Mucosa of descending colon (tissue), 3 donors: Measurements from ENCODE around the gene ACOXL. TPM values are rescaled to one million over a fixed set of nuclear protein-coding genes. Genes with fewer than 3 reads are reported as not detected.

Source experiments
- ATAC-seq: fragments of 200-7000 bp; cut with Tn5 transposase; one replicate; pipeline ENCODE4 v1.9.1; 2020; ENCODE audit warnings: mild to moderate bottlenecking, moderate library complexity
- DNase-seq, 3 donors: peaks; one replicate each; pipeline ENCODE4 v3.0.0-alpha.2; 2020
- H3K36me3 ChIP-seq: fragments of 200-600 bp; one replicate; pipeline ENCODE4 v1.8.0; 2021; ENCODE audit warnings: low read depth, mild to moderate bottlenecking
- H3K4me1 ChIP-seq: fragments of 200-600 bp; one replicate; pipeline ENCODE4 v1.8.0; 2021; ENCODE audit warnings: low read depth, mild to moderate bottlenecking
- H3K4me3 ChIP-seq: fragments of 200-600 bp; one replicate; pipeline ENCODE4 v1.8.0; 2021; ENCODE audit warnings: mild to moderate bottlenecking
- H3K9me3 ChIP-seq: fragments of 200-600 bp; one replicate; pipeline ENCODE4 v1.8.0; 2021; ENCODE audit warnings: mild to moderate bottlenecking
- CTCF ChIP-seq: fragments of 200-600 bp; IDR thresholded peaks from one replicate; pipeline ENCODE4 v1.8.0; 2022; ENCODE audit warnings: antibody characterized with exemption, mild to moderate bottlenecking
- intact Hi-C, 2 donors: fragments of 100-400 bp; cut with DNase I in 1 of 2; cut with micrococcal nuclease in 1 of 2; formaldehyde crosslinking; loops; one replicate each; pipeline versions ENCODE4 v1.11.0 to v1.11.1; 2022; cut with DNase I, micrococcal nuclease
- total RNA-seq, 3 donors: library from RNA; stranded (reverse); fragmentation: NEBNext Ultra II Directional in 2 of 3; extraction: Animal tissue kit (Norgen Biotek cat#: 25700) in 2 of 3; gene quantifications; one replicate each; pipeline versions ENCODE4 v1.2.1 to v1.2.4, GENCODE V29; 2021 to 2023
- donor health status: DM: no; HTN: no; CAD: no; lungs with moderate emphysema.
- donor health status: DM: no; HTN: no; CAD: no.
- donor health status: DM: no; HTN: yes; CAD: no.

The ACOXL gene
- total RNA-seq, 3 donors from 2014 or later: 0.51 to 1.2 (median 0.87) TPM

DNA sequence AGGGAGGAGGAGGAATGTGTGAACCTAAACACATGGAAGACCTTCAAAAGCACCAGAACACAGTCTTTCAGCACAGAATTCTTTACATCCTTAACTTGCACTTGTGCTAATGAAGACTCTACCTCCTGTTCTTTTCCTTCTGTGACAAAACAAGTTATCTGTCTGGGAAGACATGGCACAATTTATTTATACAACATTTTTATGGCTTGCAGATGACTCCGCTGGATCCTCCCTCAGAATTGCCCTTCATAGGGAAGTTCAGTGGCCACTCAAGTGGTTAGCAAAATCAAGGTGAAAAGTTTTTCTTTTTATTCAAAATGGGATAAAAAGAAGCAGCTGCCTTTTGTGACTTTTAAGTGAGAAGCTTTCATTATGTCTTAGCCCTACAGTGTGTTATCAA lies 409.7 kb downstream of the ACOXL start:
- peak; percentile 68 for ATAC-seq
- no peak for TF ChIP-seq CTCF
- no peaks in the 10 kb centered on the region for H3K36me3 ChIP-seq
- DNase-seq: peak in 1 of 3 donors; percentile 28
- intact Hi-C loops: no loop called here
- no peak overlapping the region for H3K4me3 ChIP-seq
- no peaks in the 10 kb centered on the region for H3K4me1 ChIP-seq
- no peaks in the 10 kb centered on the region for H3K9me3 ChIP-seq

DNA sequence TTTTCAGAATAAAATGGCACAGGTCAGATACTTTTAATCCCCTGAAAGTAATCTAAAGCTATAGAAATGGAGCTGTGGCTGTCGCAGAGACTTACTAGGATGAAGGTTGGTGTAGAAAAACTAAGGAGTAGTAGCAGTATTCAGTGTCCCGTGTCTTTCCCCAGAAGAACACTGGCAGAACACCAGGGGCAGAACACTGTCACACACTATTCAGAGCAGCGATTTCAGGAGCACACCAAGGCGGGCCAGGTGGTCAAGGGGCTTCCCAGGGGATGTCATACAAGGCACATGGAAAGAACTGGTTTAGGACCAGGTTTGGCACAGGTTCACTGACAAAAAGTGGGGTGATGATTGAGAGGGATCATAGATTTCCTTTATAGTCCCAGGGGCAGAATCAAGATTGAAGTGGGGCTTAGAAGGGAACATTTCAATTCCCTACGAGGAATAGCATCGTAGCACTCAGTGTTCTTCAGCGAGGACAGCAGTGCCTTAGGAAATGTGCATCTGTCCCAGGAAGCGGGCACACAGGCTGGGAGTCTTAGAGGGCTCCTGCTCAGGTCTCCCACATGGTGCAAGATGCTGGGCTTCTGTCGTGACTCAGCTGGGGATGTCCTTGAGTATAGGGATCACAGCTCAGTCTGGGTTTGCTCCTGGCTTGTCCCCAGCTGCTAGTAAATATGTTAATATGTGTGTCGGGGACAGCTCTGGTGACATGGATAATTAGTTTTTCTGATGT lies 410.9 kb downstream of the ACOXL start:
- Histone ChIP-seq H3K9me3 (no peaks in the 10 kb centered on the region), H3K4me1 (no peaks in the 10 kb centered on the region), H3K4me3 (no peak overlapping the region), H3K36me3 (no peaks in the 10 kb centered on the region)
- intact Hi-C loops: no loop called here
- ATAC-seq: no peak
- DNase-seq: no peak
- no peak for TF ChIP-seq CTCF

DNA sequence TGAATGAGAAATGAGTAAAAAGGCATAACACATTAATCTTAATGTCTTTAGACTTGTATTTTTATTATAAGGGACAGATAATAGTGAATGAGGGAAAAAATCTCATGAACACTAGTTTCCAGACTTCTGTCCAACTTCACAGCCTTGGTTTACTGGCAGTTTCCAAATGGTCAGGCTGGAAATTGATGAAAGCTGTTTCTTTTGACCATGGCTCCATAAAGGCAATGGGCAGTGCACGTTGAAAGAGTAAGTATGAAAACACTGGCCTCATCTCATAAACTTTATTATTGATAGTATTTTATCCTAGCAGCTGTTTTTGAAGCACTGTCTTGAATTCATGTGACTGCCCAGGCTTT lies 411.4 kb downstream of the ACOXL start:
- H3K4me1 ChIP-seq: no peaks in the 10 kb centered on the region
- no peak for DNase-seq
- intact Hi-C loops: no loop called here
- no peak overlapping the region for H3K4me3 ChIP-seq
- no peaks in the 10 kb centered on the region for H3K36me3 ChIP-seq
- TF ChIP-seq CTCF: no peak
- ATAC-seq: no peak
- no peaks in the 10 kb centered on the region for H3K9me3 ChIP-seq

DNA sequence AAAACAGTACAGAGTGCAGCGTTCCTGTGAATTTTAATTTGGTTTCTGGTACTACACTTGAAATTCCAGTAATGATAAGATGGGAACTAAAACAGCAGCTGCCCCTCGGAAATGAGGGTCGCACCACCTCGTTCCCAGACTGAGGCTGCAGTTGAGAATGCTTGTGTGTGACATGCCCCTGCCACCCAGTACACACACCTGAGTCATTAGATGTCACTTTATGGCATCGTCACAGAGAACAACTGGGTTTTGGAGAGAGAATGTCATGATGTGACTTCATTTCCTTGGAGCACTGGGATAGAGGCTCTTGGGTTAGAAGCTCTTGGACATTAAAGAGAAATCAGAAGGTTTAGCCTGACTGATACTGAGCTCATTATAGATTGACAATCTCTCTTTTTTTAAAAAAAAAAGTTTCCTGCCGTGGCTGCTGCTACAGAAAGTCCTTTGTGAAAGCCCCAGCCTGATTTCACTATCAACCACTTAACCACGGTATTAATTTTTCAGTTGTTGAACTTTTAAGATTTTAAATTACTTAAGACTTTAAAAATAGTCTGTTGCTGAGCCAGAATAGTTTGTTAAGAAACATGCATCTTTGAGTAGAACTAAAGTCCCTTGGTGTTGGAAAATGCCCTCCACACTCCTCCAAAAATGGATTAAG lies 412.9 kb downstream of the ACOXL start:
- no peak for TF ChIP-seq CTCF
- intact Hi-C loops: no loop called here
- no peaks in the 10 kb centered on the region for H3K4me1 ChIP-seq
- no peak for DNase-seq
- no peak overlapping the region for H3K4me3 ChIP-seq
- ATAC-seq: no peak
- H3K36me3 ChIP-seq: no peaks in the 10 kb centered on the region
- H3K9me3 ChIP-seq: no peaks in the 10 kb centered on the region

DNA sequence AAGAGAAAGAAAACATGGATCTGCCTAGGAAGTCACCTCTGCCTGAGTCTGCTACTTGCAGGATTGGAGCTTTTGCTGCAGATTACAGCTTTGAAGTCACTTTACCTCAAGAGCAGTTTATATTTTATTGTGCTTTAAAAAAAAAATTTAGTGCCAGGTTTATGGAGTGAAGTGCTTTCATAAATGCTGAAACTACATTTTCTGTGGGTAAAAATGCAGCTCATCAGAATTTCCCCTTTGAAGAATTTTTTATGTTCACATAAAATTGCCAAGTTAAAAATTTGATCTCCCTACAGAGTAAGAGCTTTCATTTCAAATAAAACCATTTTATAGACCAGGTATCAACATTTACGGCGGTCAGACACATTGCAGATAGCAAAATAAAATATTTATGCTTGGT lies 413.6 kb downstream of the ACOXL start:
- no peaks in the 10 kb centered on the region for H3K9me3 ChIP-seq
- TF ChIP-seq CTCF: no peak
- H3K36me3 ChIP-seq: no peaks in the 10 kb centered on the region
- no peak overlapping the region for H3K4me3 ChIP-seq
- no peak for DNase-seq
- ATAC-seq: no peak
- no peaks in the 10 kb centered on the region for H3K4me1 ChIP-seq
- intact Hi-C loops: no loop called here
